H1 (cell line): ENCODE measurements around the gene EFHC1. TPM values are rescaled to one million over a fixed set of nuclear protein-coding genes. Genes with fewer than 3 reads are reported as not detected.

Experiments used
- CTCF ChIA-PET: fragments of 300-600 bp; sonication (Branson Sonifier 250); formaldehyde crosslinking; loops from one replicate; lab custom pipeline; 2021; ENCODE audit not compliant: partially characterized antibody; lab: Charles Lee
- POLR2A ChIA-PET: fragments of 300-600 bp; sonication (Branson Sonifier 250); formaldehyde crosslinking; loops from one replicate; lab custom pipeline; 2021; ENCODE audit warnings: inconsistent platforms; ENCODE audit not compliant: partially characterized antibody; lab: Charles Lee
- DNase-seq, 2 experiments: peaks; one replicate each; pipeline versions ENCODE4 v3.0.0 to v3.0.0-alpha.2; 2010 to 2022; ENCODE audit warnings: low spot score in 2 of 2, low read depth in 1 of 2, mixed read lengths in 1 of 2
- FAIRE-seq: peaks from 2 replicates; lab custom pipeline; 2011; peaks lifted over from hg19 to GRCh38; lab: Jason Lieb, UNC
- H2AFZ ChIP-seq: 2 replicates; pipeline ENCODE4 v1.8.1; 2012; ENCODE audit warnings: low read length, inconsistent platforms
- H2AK5ac ChIP-seq: 2 replicates; pipeline ENCODE4 v1.6.1; 2013; ENCODE audit warnings: low read depth, low read length
- H2BK120ac ChIP-seq: replicated peaks from 2 replicates; pipeline ENCODE3; 2013; ENCODE audit warnings: low read depth, low read length, inconsistent platforms
- H2BK12ac ChIP-seq: 2 replicates; pipeline ENCODE4 v1.6.1; 2013; ENCODE audit warnings: low read depth, low read length
- H2BK15ac ChIP-seq: 2 replicates; pipeline ENCODE4 v1.6.1; 2013; ENCODE audit warnings: low read length
- H2BK20ac ChIP-seq: 2 replicates; pipeline ENCODE4 v1.6.1; 2013; ENCODE audit warnings: low read length
- H2BK5ac ChIP-seq: 2 replicates; pipeline ENCODE4 v1.6.1; 2013; ENCODE audit warnings: low read depth, low read length
- H3K14ac ChIP-seq: 2 replicates; pipeline ENCODE4 v1.6.1; 2013; ENCODE audit warnings: inconsistent platforms; ENCODE audit not compliant: insufficient read length
- H3K18ac ChIP-seq: 2 replicates; pipeline ENCODE4 v1.6.1; 2013; ENCODE audit warnings: low read length; ENCODE audit errors: extremely low read depth
- H3K23ac ChIP-seq: 2 replicates; pipeline ENCODE4 v1.6.1; 2013; ENCODE audit warnings: inconsistent platforms; ENCODE audit not compliant: insufficient read length
- H3K23me2 ChIP-seq: 2 replicates; pipeline ENCODE4 v1.6.1; 2013; ENCODE audit warnings: low read depth, low read length
- H3K27ac ChIP-seq: 2 replicates; pipeline ENCODE4 v1.6.1; 2011; ENCODE audit warnings: low read depth, low read length, inconsistent platforms
- H3K27me3 ChIP-seq, 4 experiments: replicated peaks in 1 of 4; 1 replicate in 1 of 4; 2 replicates in 3 of 4; pipeline versions ENCODE4 v1.6.1 to v1.8.1; 2011 to 2013; ENCODE audit warnings: low read length in 3 of 4, mild to moderate bottlenecking in 3 of 4, inconsistent platforms in 2 of 4, mixed read lengths in 2 of 4, moderate library complexity in 1 of 4; ENCODE audit not compliant: control insufficient read depth in 3 of 4, insufficient read depth in 3 of 4; ENCODE audit errors: extremely low read depth in 1 of 4
- H3K36me3 ChIP-seq, 4 experiments: 2 replicates each; pipeline versions ENCODE4 v1.6.1 to v1.8.1; 2011 to 2013; ENCODE audit warnings: mild to moderate bottlenecking in 4 of 4, low read length in 3 of 4, moderate library complexity in 2 of 4, control low read depth in 1 of 4, inconsistent platforms in 1 of 4; ENCODE audit not compliant: insufficient read depth in 4 of 4, control insufficient read depth in 2 of 4
- H3K4ac ChIP-seq: replicated peaks from 2 replicates; pipeline ENCODE3; 2013; ENCODE audit warnings: low read length, low read depth, mixed read lengths, inconsistent platforms; ENCODE audit not compliant: insufficient read length
- H3K4me1 ChIP-seq, 4 experiments: replicated peaks in 1 of 4; 1 replicate in 1 of 4; 2 replicates in 3 of 4; pipeline versions ENCODE4 v1.6.1 to v1.8.1; 2011 to 2013; ENCODE audit warnings: low read length in 3 of 4, inconsistent platforms in 2 of 4, mixed read lengths in 1 of 4; ENCODE audit not compliant: insufficient read depth in 4 of 4, control insufficient read depth in 3 of 4
- H3K4me2 ChIP-seq, 2 experiments: 2 replicates each; pipeline versions ENCODE4 v1.6.1 to v1.8.1; 2011 to 2013; ENCODE audit warnings: low read depth in 2 of 2, low read length in 2 of 2, control low read depth in 1 of 2, inconsistent platforms in 1 of 2, mild to moderate bottlenecking in 1 of 2; ENCODE audit not compliant: insufficient read depth in 1 of 2
- H3K4me3 ChIP-seq, 4 experiments: fragments of 200-600, 300-600 bp in 1 of 4; sonication (generic), shearing (Covaris generic), sonication (Bioruptor Twin) in 1 of 4; 2 replicates each; pipeline versions ENCODE4 v1.5.1 to v1.8.1; 2011 to 2016; ENCODE audit warnings: low read length in 4 of 4, low read depth in 3 of 4, control low read depth in 2 of 4, inconsistent platforms in 2 of 4, mild to moderate bottlenecking in 2 of 4, mixed read lengths in 1 of 4, moderate library complexity in 1 of 4; ENCODE audit not compliant: insufficient read depth in 2 of 4; ENCODE audit errors: extremely low read depth in 1 of 4
- H3K56ac ChIP-seq: replicated peaks from 2 replicates; pipeline ENCODE3; 2013; ENCODE audit warnings: low read depth, mild to moderate bottlenecking, mixed read lengths, low read length, inconsistent platforms; ENCODE audit not compliant: insufficient read length
- H3K79me1 ChIP-seq: 2 replicates; pipeline ENCODE4 v1.6.1; 2013; ENCODE audit warnings: low read depth, low read length, control low read depth
- H3K79me2 ChIP-seq, 2 experiments: 2 replicates each; pipeline versions ENCODE4 v1.6.1 to v1.8.1; 2012 to 2013; ENCODE audit warnings: low read length in 2 of 2, mild to moderate bottlenecking in 2 of 2, inconsistent platforms in 1 of 2; ENCODE audit not compliant: insufficient read depth in 2 of 2, control insufficient read depth in 1 of 2
- H3K9ac ChIP-seq, 4 experiments: replicated peaks in 1 of 4; 1 replicate in 1 of 4; 2 replicates in 3 of 4; pipeline versions ENCODE4 v1.6.1 to v1.8.1; 2011 to 2013; ENCODE audit warnings: low read depth in 3 of 4, low read length in 3 of 4, control low read depth in 2 of 4, mild to moderate bottlenecking in 2 of 4, moderate library complexity in 2 of 4, inconsistent platforms in 1 of 4; ENCODE audit errors: extremely low read depth in 1 of 4
- H3K9me3 ChIP-seq, 2 experiments: 2 replicates each; pipeline versions ENCODE4 v1.6.1 to v1.8.1; 2012 to 2013; ENCODE audit warnings: mild to moderate bottlenecking in 2 of 2, moderate library complexity in 2 of 2, control low read depth in 1 of 2, inconsistent platforms in 1 of 2, low read depth in 1 of 2, low read length in 1 of 2, mixed read lengths in 1 of 2; ENCODE audit not compliant: insufficient read depth in 2 of 2
- H4K20me1 ChIP-seq, 2 experiments: replicated peaks in 1 of 2; 2 replicates each; pipeline versions ENCODE3 to v1.8.1; 2011 to 2013; ENCODE audit warnings: inconsistent platforms in 2 of 2, low read length in 2 of 2, mild to moderate bottlenecking in 1 of 2; ENCODE audit not compliant: insufficient read depth in 2 of 2, control insufficient read depth in 1 of 2
- H4K5ac ChIP-seq: 2 replicates; pipeline ENCODE4 v1.6.1; 2013; ENCODE audit warnings: low read length, low read depth, mixed read lengths, inconsistent platforms; ENCODE audit not compliant: insufficient read length
- H4K8ac ChIP-seq: 2 replicates; pipeline ENCODE4 v1.8.0; 2013; ENCODE audit warnings: mild to moderate bottlenecking, moderate library complexity, low read length, inconsistent platforms; ENCODE audit not compliant: insufficient read depth; ENCODE audit errors: extremely low read depth
- H4K91ac ChIP-seq: replicated peaks from 2 replicates; pipeline ENCODE3; 2013; ENCODE audit warnings: low read length, mixed read lengths, inconsistent platforms; ENCODE audit not compliant: insufficient read length
- CEBPB ChIP-seq: IDR thresholded peaks from 2 replicates; pipeline ENCODE4 v1.6.1; 2012; ENCODE audit warnings: low read depth, low read length
- EGR1 ChIP-seq: IDR thresholded peaks from 2 replicates; pipeline ENCODE4 v1.6.1; 2011; ENCODE audit warnings: low read depth, low read length, borderline replicate concordance
- RFX5 ChIP-seq: IDR thresholded peaks from 2 replicates; pipeline ENCODE4 v1.6.1; 2011; ENCODE audit warnings: low read depth, low read length, improper control_type of control experiment, borderline replicate concordance
- SP4 ChIP-seq: IDR thresholded peaks from 2 replicates; pipeline ENCODE4 v1.6.1; 2012; ENCODE audit warnings: low read length, inconsistent platforms
- TCF12 ChIP-seq: IDR thresholded peaks from 2 replicates; pipeline ENCODE4 v1.6.1; 2011; ENCODE audit warnings: low read depth, mild to moderate bottlenecking, low read length
- WGBS, 2 experiments: shearing (Covaris generic) in 1 of 2; methylation state at CpG; one replicate each; pipeline versions ENCODE4 v1.1.6 to v1.1.7; 2013 to 2015; ENCODE audit warnings: low lambda C conversion rate in 2 of 2, mixed read lengths in 2 of 2, inconsistent platforms in 1 of 2, low coverage in 1 of 2, missing lambda C conversion rate in 1 of 2; ENCODE audit not compliant: insufficient replicate concordance in 2 of 2, insufficient coverage in 1 of 2, insufficient read length in 1 of 2; ENCODE audit errors: extremely low coverage in 1 of 2, missing lambda C conversion rate in 1 of 2; 5-methylcytosine and 5-hydroxymethylcytosine counted together
- polyA plus RNA-seq, 7 experiments: library from polyadenylated mRNA; depleted of rRNA in 3 of 7; stranded (reverse) in 5 of 7; unstranded in 2 of 7; fragments of >200 nt in 5 of 7; fragments of 200-250 nt in 2 of 7; gene quantifications; 1 replicate in 5 of 7; 2 replicates in 1 of 7; 4 replicates in 1 of 7; pipeline versions ENCODE4 v1.2.1 to v1.2.3, GENCODE V29; 2011 to 2013; ENCODE audit warnings: missing spikeins in 2 of 7, mixed read lengths in 2 of 7
- total RNA-seq: library from RNA; stranded (reverse); fragmentation: NEBNext Ultra II Directional; extraction: Animal tissue kit (Norgen Biotek cat#: 25700); gene quantifications from 2 replicates; pipeline ENCODE4 v1.2.1, GENCODE V29; 2021

EFHC1 gene
- total and polyA plus RNA-seq, 2 of the 8 experiments (the other 6 are each of a cell fraction or from before 2014, with no cell fraction given): 10.5 to 16.4 TPM

DNA sequence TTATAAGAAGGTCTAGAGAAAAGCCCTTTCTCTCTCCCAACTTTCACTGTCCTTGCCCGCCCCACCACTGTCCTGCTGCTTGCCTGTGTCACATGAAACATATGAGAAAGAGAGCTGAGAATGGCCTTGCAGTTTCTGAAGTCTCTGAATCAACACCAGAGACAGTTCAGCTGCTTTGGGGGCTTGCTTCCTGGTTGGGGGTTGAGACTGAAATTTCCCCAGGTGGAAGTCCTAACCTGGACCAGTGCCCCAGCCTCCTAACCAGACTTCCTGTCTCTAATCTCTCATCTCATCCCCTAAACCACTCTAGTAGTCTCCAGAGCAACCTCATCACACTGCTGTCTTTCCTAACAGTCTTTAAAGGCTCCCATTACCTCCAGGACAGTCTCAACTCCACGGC is 146.1 kb downstream of the EFHC1 start:
- TF ChIP-seq SP4 (no peak), EGR1 (no peak), CEBPB (no peak), TCF12 (no peak), RFX5 (no peak)
- H3K79me1 ChIP-seq: peaks cover 9% of the 10 kb centered on the region
- H3K14ac ChIP-seq: no peak overlapping the region
- no peaks in the 10 kb centered on the region for H3K9me3 ChIP-seq
- no peaks in the 10 kb centered on the region for H3K23me2 ChIP-seq
- H4K5ac ChIP-seq: no peak overlapping the region
- POLR2A ChIA-PET: interaction anchor here (1.1 to 1.4 kb wide), 2 partner anchors 9 to 10 kb away, joined by 4 to 7 read pairs; partner anchors contain the start of gene TRAM2
- H3K4me1 ChIP-seq: peaks cover 0 to 15% (median 2%) of the 10 kb centered on the region in 4 experiments; a peak in 3 of 7 replicates
- H2BK20ac ChIP-seq: no peak overlapping the region
- DNase-seq: no peak
- no peak overlapping the region for H4K8ac ChIP-seq
- CTCF ChIA-PET: interaction anchor here (0.9 to 3.6 kb wide), 7 partner anchors 10 to 149 kb away, joined by 3 to 19 read pairs (median 4); partner anchors contain the start of gene TRAM2
- no peak overlapping the region for H2BK120ac ChIP-seq
- H3K79me2 ChIP-seq: peaks cover 7 to 80% of the 10 kb centered on the region in 2 experiments; a peak in 3 of 4 replicates
- H3K18ac ChIP-seq: no peak overlapping the region
- H2AFZ ChIP-seq: no peak overlapping the region
- H2AK5ac ChIP-seq: no peak overlapping the region
- no peak overlapping the region for H3K23ac ChIP-seq
- no peaks in the 10 kb centered on the region for H3K27me3 ChIP-seq
- no peak overlapping the region for H3K4ac ChIP-seq
- no peak overlapping the region; the same call in 1 of the 2 replicates for H2BK5ac ChIP-seq
- no peak overlapping the region for H3K4me3 ChIP-seq
- no peak overlapping the region for H3K56ac ChIP-seq
- H3K9ac ChIP-seq: no peak overlapping the region
- no peaks in the 10 kb centered on the region for H3K36me3 ChIP-seq
- H4K91ac ChIP-seq: no peak overlapping the region
- 0 out of 2 replicates have a peak overlapping the region, but pooled peaks have one; percentile 23 for H2BK12ac ChIP-seq
- no peak overlapping the region for H3K27ac ChIP-seq
- 92% methylated on average over 2 of the region's 2 CpGs; no CpG with 5 or more reads in 1 of the 2 experiments for WGBS, 2 experiments
- peaks cover 3 to 5% of the 10 kb centered on the region in 2 experiments for H4K20me1 ChIP-seq
- H2BK15ac ChIP-seq: no peak overlapping the region
- no peak overlapping the region for H3K4me2 ChIP-seq
- FAIRE-seq: no peak
